ENCODE measurements around the gene ERMN.

The ERMN gene

DNA sequence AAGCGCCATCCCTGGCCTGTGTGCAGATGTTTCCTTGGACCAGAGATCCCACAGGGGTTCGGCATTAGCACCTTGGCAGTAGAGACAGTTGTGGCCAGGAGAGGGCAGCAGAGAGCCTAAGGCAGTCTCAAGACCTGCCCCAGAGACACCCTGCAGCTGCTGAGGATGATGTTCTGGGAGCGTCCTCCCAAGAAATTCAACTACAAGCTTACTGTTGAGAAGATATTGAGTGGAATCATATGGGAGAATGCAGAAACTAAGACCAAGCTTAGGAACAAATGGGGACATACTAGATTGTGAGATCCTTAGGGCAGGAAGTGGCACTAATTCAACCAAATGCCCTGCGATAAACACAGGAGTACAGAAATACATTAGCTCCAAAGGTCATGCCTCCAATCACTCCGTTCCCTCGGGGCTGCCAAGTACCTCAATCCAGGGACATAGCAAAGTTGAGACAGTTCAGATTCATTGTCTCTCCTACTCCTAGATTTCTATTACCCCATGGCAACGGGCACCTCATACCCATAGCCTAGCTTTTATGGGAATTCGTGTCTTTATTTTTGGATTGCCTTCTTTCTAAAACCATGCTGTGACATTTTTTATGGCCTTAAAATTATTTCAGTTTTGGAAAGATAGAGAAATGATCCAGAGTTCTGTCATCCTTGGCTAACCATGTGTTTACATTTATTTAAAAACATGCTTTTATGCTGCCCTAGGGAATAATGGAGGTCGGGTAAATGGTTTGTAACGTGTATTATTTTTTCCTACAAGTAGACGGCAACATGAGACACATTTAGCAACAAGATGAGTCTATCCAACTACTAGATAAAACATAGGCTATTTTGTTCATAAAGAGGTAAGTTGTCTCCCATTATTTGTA lies 2.2 kb upstream of the ERMN start:
- no peak for DNase-seq

DNA sequence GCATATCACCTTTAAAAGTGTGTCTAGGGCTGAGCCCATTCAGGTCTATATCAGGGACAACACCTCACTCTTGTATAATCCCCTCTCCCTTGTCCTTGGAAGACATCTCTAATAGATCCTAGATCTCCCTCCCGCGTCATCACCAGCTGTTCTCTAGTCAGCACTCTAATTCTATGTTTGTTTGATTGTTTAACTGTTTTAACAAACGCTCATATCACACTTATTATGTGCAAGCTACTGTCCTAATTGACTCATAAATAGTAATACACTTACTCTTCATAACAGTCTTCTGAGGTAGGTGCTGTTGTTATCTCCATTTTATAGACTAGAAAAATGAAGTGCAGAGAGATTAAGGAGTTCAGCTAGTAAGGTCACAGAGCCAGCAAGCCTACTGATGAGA lies 1.6 kb upstream of the ERMN start:
- DNase-seq: no peak

DNA sequence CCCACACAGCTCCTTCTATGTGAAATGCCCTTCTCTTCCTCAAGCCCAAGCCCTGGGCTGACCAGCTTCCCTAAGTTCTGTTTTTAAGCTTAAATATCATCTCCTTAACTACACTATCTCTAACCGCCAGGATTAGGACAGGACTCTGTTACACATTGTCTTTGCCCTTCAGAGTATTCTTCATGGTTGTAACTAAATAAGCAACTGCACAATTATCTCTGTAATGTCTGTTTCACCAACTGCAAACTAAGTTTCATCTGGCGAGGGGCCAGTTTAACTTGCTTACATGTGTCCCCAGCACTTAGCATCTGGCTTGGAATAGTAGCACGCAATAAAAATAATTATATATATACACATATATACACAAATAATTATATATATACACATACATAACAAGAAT lies 1.1 kb upstream of the ERMN start:
- no peak for DNase-seq

GRCh38 chr2:157324331-157324843 lies 1.2 kb downstream of the ERMN start:
- DNase-seq: no peak

DNA sequence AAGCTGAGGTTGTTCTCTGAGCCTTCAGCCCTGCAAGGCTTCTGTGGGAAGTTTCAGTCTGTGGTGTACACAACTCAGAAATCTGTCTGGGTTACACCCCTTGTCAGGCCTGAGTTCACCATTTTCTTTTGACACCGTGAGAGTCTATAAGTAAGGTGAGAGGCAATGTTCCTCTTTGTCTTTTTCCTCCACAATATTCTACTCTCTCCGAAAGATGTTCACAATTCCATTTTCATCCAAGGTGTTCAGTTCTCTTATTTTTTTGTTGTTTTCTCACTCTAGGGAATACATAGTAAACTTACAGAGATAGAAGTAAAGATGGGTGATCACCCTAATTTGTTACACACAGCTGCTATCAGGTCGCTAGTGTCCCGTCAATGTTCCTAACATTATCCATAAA lies 3.2 kb downstream of the ERMN start:
- DNase-seq: no peak

DNA sequence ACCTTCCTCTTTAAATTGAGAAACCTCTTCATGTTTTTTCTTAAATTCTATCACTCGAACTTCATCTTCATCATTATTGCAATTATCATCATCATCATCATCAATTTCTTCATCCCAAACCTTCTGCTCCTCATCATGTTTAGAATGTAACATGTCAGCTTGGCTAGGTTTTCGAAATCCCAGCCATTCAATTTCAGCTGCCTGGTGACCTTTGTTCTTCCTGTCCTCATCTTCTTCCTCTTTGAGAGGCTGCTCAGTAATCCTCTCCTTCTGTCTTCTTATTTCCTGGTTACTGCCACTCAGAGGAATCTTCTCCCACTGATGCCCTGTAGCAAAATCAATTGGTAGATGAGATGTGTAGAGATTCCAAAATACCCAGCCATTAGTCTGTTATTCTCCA lies 4.2 kb downstream of the ERMN start:
- no peak for DNase-seq

DNA sequence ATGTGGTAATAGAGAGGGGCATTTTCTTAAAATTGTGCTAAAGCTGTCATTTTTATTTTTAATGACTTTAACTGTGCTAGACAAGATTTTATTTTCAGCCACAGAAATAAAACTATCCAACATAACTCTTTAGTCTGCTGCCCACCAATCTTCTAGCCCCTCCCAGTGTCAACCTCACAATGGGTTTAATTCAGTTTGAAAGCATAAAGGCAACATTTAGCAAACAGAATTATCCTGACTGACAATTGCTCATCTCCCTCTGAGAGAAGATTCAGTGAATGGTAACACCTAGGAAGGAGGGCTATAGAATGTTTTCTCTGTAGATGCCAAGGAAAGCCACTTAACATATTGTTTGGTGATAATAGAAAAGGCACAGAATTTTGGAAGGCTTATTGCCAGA lies 5.2 kb downstream of the ERMN start:
- no peak for DNase-seq

DNA sequence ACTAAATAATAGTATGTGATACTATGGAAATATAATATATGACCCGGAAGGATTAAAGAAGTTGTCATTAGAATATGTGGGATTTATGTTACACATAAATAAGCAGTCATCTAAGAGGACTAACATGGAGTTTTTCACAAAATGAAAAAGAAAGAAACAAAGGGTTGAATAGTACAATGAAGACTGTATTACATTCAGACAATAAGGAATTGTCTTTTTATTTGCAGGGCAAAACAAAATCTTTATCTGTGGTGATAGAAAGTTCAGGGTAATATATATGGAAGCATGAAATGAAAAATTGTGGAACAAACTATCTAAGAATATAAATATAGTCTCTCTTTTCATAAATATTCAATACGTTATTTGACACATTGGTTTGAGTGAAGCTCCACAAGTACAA lies 5.8 kb downstream of the ERMN start:
- no peak for DNase-seq

DNA sequence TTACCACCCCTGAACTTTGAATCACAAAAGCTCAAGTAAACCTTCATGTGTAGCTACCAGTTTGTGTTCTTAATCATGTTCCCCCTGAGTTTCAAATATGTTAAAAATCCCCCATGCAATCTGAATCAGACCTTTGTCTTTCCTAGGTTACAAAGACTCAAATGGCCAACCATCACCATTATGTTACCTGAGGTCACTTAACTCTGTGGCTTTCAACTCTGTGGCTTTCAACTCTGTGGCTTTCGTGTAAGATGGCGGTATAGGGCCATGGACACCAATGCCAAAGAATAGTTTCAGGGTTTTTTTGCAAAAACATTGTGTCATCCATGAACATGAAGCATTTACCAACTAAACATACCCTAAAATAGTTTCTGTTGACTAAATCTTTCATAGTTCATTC lies 6.7 kb downstream of the ERMN start:
- DNase-seq: no peak

DNA sequence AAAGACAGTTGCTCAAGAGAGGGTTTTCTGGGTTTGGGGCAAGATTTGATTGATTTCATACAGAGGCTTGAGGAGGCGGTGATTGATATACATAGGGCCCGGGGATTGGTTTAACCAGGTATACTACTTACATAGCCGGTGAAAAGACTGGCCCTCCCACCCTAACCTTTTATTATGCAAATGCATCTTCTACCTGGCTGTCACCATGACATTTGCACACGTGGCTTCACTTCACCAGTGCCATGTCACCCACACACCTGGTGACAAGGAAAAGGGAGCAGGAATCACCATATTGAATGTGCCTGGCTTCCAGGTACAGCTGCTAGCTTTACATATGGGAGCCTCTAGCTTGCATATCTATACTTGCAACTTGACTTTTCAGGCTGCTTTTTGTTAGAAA lies 9.7 kb downstream of the ERMN start:
- no peak for DNase-seq

DNA sequence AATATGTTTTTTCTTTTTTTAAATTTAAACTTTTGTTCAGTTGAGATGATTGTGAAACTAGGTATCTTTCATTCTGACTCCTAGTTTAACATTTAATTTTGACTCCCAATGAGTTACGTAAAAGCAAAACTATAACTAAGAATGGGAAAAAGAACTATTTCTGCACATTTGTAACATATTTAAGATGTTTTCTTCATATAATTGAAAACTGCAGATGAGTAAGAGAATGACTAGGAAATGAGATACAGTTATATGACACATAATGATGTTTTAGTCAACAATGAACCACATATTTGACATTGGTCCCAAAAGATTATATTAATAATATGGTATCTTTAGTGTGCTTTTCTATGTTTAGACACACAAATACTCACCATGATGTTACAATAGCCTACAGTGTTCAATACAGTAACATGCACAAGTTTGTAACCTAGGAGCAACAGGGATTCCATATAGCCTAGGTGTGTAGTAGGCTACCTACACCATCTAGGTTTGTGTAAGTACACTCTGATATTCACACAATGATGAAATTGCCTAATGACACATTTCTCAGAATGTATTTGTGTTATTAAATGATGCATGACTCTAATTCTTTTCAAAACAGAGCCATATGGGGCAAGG lies 12.6 kb downstream of the ERMN start:
- DNase-seq: no peak

- no peak for DNase-seq
Measured at GRCh38 chr2:157311706-157312105, 13.9 kb downstream of the ERMN start.

- no peak for DNase-seq
Measured at GRCh38 chr2:157309878-157310277, 15.7 kb downstream of the ERMN start.

- DNase-seq: no peak
Measured at GRCh38 chr2:157307021-157307420, 18.6 kb downstream of the ERMN start.

DNA sequence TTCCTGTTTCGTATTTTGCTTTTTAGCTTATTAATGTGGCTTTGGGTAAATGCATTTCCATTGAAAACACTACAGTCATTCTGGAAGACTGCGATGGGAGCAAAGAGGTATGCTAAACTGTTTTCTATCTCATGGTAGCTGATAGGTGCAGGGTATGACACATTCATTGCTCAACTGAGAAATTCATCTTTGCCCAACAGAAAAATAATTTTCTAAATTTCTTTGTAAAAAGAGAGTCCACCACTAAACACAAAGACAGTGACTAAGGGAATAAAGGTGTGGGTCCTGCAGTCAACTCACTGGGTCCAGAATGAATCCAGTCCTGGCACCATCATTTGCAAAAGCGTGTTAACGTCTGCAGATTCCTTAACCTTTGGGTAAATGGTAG lies 19.9 kb downstream of the ERMN start:
- no peak for DNase-seq

GRCh38 chr2:157304811-157305722 lies 20.6 kb downstream of the ERMN start:
- DNase-seq: no peak

DNA sequence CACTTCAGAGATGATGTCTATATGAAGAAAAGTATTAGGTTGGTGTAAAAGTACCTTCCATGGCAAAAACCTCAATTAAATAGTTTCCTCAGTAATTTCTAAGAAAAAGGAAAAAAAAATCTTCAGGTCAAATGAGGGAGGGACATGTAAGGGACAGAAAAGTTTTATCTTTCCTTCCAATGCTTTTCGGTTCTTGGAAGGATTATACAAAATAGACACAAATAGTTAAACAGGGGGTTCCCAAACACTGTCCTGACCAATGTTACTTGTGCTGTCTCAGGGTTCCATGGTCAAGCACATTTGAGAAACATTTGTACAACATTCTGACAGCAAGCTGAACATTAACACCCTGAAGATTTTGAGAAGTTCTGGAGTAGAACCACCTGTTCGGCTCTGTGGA lies 22.0 kb downstream of the ERMN start:
- no peak for DNase-seq

- peak; percentile 0 for DNase-seq
Measured at GRCh38 chr2:157302492-157303099, 23.0 kb downstream of the ERMN start.

GRCh38 chr2:157301307-157301706 lies 24.3 kb downstream of the ERMN start:
- DNase-seq: no peak

GRCh38 chr2:157296958-157297357 lies 28.7 kb downstream of the ERMN start:
- no peak for DNase-seq

GRCh38 chr2:157296490-157296889 lies 29.1 kb downstream of the ERMN start:
- DNase-seq: no peak

- no peak for DNase-seq
Measured at GRCh38 chr2:157292853-157293252, 32.8 kb downstream of the ERMN start.

DNA sequence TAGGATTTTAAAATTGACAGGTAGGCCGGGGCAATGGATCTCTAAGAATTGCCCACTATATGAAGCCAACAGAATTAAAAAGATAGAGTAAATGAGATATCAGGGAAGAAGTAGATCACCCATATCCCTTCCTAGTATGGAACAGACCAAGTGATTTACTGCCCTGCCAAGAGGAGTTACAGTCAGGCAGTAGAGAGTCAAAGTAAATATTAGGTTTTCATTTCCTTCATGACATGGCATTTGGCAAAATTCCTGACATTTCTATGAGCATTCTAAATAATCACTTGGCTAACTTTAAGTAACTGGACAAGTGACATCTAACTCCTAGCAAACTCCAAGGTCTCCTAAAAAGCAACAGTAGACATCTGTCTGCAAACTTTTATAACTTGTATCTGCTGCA lies 34.6 kb downstream of the ERMN start:
- no peak for DNase-seq

Measured in DMS79 (cell line).